ENCODE measurements around the gene PRKCH. TPM values are rescaled to one million over a fixed set of nuclear protein-coding genes. Genes with fewer than 3 reads are reported as not detected.
A peak's percentile ranks its signal among the peaks of the same experiment; 100 is the strongest.
"Not testable (repeated sequence)": the region's sequence is repeated elsewhere in the genome, so short reads cannot be mapped to it uniquely, and the experiment has no call there.

PRKCH gene
- total RNA-seq, 1 donor: 226 TPM

GRCh38 chr14:61460718-61461611 is 139.6 kb downstream of the PRKCH start:
- H3K9me3 ChIP-seq (ENCODE audit: low read depth, low read length): no peaks in the 10 kb centered on the region
- peaks cover 11% of the 10 kb centered on the region for H3K4me1 ChIP-seq (ENCODE audit: insufficient read depth, low read length)
- H3K27me3 ChIP-seq (ENCODE audit: insufficient read depth, low read length): no peaks in the 10 kb centered on the region
- no peak overlapping the region for H3K4me3 ChIP-seq (ENCODE audit: low read length)

- Histone ChIP-seq H3K4me3 (ENCODE audit: low read length) (no peak overlapping the region), H3K4me1 (ENCODE audit: insufficient read depth, low read length) (peaks cover 9% of the 10 kb centered on the region), H3K9me3 (ENCODE audit: low read depth, low read length) (no peaks in the 10 kb centered on the region), H3K27me3 (ENCODE audit: insufficient read depth, low read length) (no peaks in the 10 kb centered on the region)
Measured at GRCh38 chr14:61461808-61462275, 140.5 kb downstream of the PRKCH start.

GRCh38 chr14:61462566-61463193 is 141.3 kb downstream of the PRKCH start:
- Histone ChIP-seq H3K27me3 (ENCODE audit: insufficient read depth, low read length) (no peaks in the 10 kb centered on the region), H3K4me1 (ENCODE audit: insufficient read depth, low read length) (peaks cover 11% of the 10 kb centered on the region), H3K4me3 (ENCODE audit: low read length) (no peak overlapping the region), H3K9me3 (ENCODE audit: low read depth, low read length) (no peaks in the 10 kb centered on the region)

- H3K9me3 ChIP-seq (ENCODE audit: low read depth, low read length): no peaks in the 10 kb centered on the region
- peaks cover 11% of the 10 kb centered on the region for H3K4me1 ChIP-seq (ENCODE audit: insufficient read depth, low read length)
- no peak overlapping the region for H3K4me3 ChIP-seq (ENCODE audit: low read length)
- H3K27me3 ChIP-seq (ENCODE audit: insufficient read depth, low read length): no peaks in the 10 kb centered on the region
Measured at GRCh38 chr14:61463664-61464285, 142.4 kb downstream of the PRKCH start.

- H3K4me1 ChIP-seq (ENCODE audit: insufficient read depth, low read length): peaks cover 13% of the 10 kb centered on the region
Measured at GRCh38 chr14:61464539-61465320, 143.4 kb downstream of the PRKCH start.

GRCh38 chr14:61466249-61466904 is 145.0 kb downstream of the PRKCH start:
- Histone ChIP-seq H3K4me1 (ENCODE audit: insufficient read depth, low read length) (peaks cover 29% of the 10 kb centered on the region), H3K9me3 (ENCODE audit: low read depth, low read length) (no peaks in the 10 kb centered on the region), H3K4me3 (ENCODE audit: low read length) (no peak overlapping the region), H3K27me3 (ENCODE audit: insufficient read depth, low read length) (no peaks in the 10 kb centered on the region)

More at GRCh38 chr14:61464539-61465320, 143.4 kb downstream of the PRKCH start:
- H3K4me3 ChIP-seq (ENCODE audit: low read length); H3K9me3 ChIP-seq (ENCODE audit: low read depth, low read length); H3K27me3 ChIP-seq (ENCODE audit: insufficient read depth, low read length): not testable (repeated sequence)

- no peaks in the 10 kb centered on the region for H3K9me3 ChIP-seq (ENCODE audit: low read depth, low read length)
- H3K4me3 ChIP-seq (ENCODE audit: low read length): no peak overlapping the region
- no peaks in the 10 kb centered on the region for H3K27me3 ChIP-seq (ENCODE audit: insufficient read depth, low read length)
- H3K4me1 ChIP-seq (ENCODE audit: insufficient read depth, low read length): peaks cover 33% of the 10 kb centered on the region
Measured at GRCh38 chr14:61466905-61467280, 145.5 kb downstream of the PRKCH start.

- no peak overlapping the region for H3K4me3 ChIP-seq (ENCODE audit: low read length)
- H3K27me3 ChIP-seq (ENCODE audit: insufficient read depth, low read length): no peaks in the 10 kb centered on the region
- H3K4me1 ChIP-seq (ENCODE audit: insufficient read depth, low read length): peaks cover 33% of the 10 kb centered on the region
- H3K9me3 ChIP-seq (ENCODE audit: low read depth, low read length): no peaks in the 10 kb centered on the region
Measured at GRCh38 chr14:61467296-61467695, 145.9 kb downstream of the PRKCH start.

GRCh38 chr14:61468063-61468825 is 146.9 kb downstream of the PRKCH start:
- Histone ChIP-seq H3K4me1 (ENCODE audit: insufficient read depth, low read length) (peaks cover 43% of the 10 kb centered on the region), H3K27me3 (ENCODE audit: insufficient read depth, low read length) (no peaks in the 10 kb centered on the region)

GRCh38 chr14:61469781-61470180 is 148.4 kb downstream of the PRKCH start:
- no peak overlapping the region for H3K4me3 ChIP-seq (ENCODE audit: low read length)
- peaks cover 58% of the 10 kb centered on the region for H3K4me1 ChIP-seq (ENCODE audit: insufficient read depth, low read length)
- H3K27me3 ChIP-seq (ENCODE audit: insufficient read depth, low read length): no peaks in the 10 kb centered on the region
- H3K9me3 ChIP-seq (ENCODE audit: low read depth, low read length): no peaks in the 10 kb centered on the region

More at GRCh38 chr14:61468063-61468825, 146.9 kb downstream of the PRKCH start:
- Histone ChIP-seq H3K4me3 (ENCODE audit: low read length) (no peak overlapping the region), H3K9me3 (ENCODE audit: low read depth, low read length) (no peaks in the 10 kb centered on the region)

GRCh38 chr14:61470261-61470960 is 149.0 kb downstream of the PRKCH start:
- no peaks in the 10 kb centered on the region for H3K9me3 ChIP-seq (ENCODE audit: low read depth, low read length)
- H3K27me3 ChIP-seq (ENCODE audit: insufficient read depth, low read length): no peaks in the 10 kb centered on the region
- peaks cover 63% of the 10 kb centered on the region for H3K4me1 ChIP-seq (ENCODE audit: insufficient read depth, low read length)
- H3K4me3 ChIP-seq (ENCODE audit: low read length): no peak overlapping the region

GRCh38 chr14:61470961-61471293 is 149.5 kb downstream of the PRKCH start:
- no peak overlapping the region for H3K4me3 ChIP-seq (ENCODE audit: low read length)
- H3K9me3 ChIP-seq (ENCODE audit: low read depth, low read length): no peaks in the 10 kb centered on the region
- H3K27me3 ChIP-seq (ENCODE audit: insufficient read depth, low read length): no peaks in the 10 kb centered on the region
- H3K4me1 ChIP-seq (ENCODE audit: insufficient read depth, low read length): peaks cover 68% of the 10 kb centered on the region

GRCh38 chr14:61471297-61472005 is 150.1 kb downstream of the PRKCH start:
- Histone ChIP-seq H3K4me1 (ENCODE audit: insufficient read depth, low read length) (peaks cover 73% of the 10 kb centered on the region), H3K9me3 (ENCODE audit: low read depth, low read length) (no peaks in the 10 kb centered on the region), H3K27me3 (ENCODE audit: insufficient read depth, low read length) (no peaks in the 10 kb centered on the region), H3K4me3 (ENCODE audit: low read length) (peak overlapping the region; percentile 27)

Measured in mononuclear cell (primary cell).